ENCODE results near the gene VPREB3. TPM values are rescaled to one million over a fixed set of nuclear protein-coding genes. Genes with fewer than 3 reads are reported as not detected.
A peak's percentile ranks its signal among the peaks of the same experiment; 100 is the strongest.

VPREB3 gene
- total RNA-seq, 1 experiment from 2014 or later = not detected

- DNase-seq = no peak
- Histone ChIP-seq H3K9me3 (no peaks in the 10 kb centered on the region), H3K27me3 (no peaks in the 10 kb centered on the region), H3K36me3 (peaks cover 12% of the 10 kb centered on the region), H3K4me3 (peak overlapping the region; percentile 91)
Observed at GRCh38 chr22:23786261-23786710, 32.1 kb upstream of the VPREB3 start.

DNA sequence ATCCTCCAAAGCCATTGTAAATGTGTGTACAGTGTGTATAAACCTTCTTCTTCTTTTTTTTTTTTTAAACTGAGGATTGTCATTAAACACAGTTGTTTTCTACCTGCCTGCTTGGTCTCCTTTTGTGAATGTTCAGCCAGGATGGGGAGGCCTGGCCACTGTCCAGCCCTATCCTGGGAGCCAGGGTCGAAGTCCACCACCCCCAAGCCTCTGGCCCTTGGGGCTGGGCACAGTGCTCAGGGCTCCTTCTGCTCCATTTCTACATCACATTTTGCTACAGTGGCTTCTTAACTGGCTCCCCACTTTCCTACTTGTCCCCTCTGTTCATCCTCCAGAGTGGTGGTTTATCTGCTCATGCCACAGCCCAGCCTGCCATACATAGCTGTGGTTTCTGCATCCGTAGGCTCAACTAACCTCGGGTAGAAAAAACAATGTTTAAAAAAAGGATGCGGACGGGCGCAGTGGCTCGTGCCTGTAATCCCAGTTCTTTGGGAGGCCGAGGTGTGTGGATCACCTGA is 30.0 kb upstream of the VPREB3 start:
- H3K9me3 ChIP-seq = no peaks in the 10 kb centered on the region
- H3K4me3 ChIP-seq = no peak overlapping the region
- no peak for DNase-seq
- no peaks in the 10 kb centered on the region for H3K27me3 ChIP-seq
- peaks cover 8% of the 10 kb centered on the region for H3K36me3 ChIP-seq

DNA sequence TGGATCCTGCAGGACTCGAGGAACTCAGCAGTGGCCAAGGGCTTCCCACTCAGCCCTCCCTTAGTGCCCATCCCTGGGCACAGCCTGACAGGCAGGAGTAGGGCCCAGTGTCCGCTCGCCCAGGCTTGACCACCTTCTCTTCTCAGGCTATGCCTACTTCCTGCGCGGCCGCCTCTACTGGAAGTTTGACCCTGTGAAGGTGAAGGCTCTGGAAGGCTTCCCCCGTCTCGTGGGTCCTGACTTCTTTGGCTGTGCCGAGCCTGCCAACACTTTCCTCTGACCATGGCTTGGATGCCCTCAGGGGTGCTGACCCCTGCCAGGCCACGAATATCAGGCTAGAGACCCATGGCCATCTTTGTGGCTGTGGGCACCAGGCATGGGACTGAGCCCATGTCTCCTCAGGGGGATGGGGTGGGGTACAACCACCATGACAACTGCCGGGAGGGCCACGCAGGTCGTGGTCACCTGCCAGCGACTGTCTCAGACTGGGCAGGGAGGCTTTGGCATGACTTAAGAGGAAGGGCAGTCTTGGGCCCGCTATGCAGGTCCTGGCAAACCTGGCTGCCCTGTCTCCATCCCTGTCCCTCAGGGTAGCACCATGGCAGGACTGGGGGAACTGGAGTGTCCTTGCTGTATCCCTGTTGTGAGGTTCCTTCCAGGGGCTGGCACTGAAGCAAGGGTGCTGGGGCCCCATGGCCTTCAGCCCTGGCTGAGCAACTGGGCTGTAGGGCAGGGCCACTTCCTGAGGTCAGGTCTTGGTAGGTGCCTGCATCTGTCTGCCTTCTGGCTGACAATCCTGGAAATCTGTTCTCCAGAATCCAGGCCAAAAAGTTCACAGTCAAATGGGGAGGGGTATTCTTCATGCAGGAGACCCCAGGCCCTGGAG is 29.3 kb upstream of the VPREB3 start:
- Histone ChIP-seq H3K9me3 (no peaks in the 10 kb centered on the region), H3K4me3 (no peak overlapping the region), H3K27me3 (no peaks in the 10 kb centered on the region), H3K36me3 (peaks cover 1% of the 10 kb centered on the region; the same call in 1 of the 2 replicates)
- no peak for DNase-seq

DNA sequence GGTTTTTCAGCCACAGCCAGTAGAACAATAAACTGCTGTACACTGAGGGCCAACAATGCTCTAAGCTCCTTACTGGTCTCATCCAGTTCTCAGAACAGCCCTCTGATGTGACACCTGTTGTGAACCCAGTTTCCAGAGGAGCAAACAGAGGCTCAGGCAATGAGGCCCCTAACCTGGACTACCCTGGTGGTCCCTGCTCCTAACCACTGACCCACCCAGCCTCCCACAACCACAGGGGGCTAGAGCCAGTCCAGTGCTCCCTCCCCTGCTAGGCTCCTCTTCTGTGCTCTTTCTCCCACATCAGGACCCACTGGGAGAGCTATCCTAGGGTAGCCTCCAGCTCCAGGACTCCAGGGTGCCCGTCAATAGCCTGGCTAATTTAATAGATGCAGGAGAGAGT is 28.5 kb upstream of the VPREB3 start:
- H3K9me3 ChIP-seq = no peaks in the 10 kb centered on the region
- no peak overlapping the region for H3K4me3 ChIP-seq
- no peaks in the 10 kb centered on the region for H3K27me3 ChIP-seq
- DNase-seq = no peak
- H3K36me3 ChIP-seq = no peaks in the 10 kb centered on the region; the same call in 1 of the 2 replicates

GRCh38 chr22:23782252-23782651 is 28.0 kb upstream of the VPREB3 start:
- H3K36me3 ChIP-seq = no peaks in the 10 kb centered on the region
- no peaks in the 10 kb centered on the region for H3K9me3 ChIP-seq
- H3K4me3 ChIP-seq = no peak overlapping the region
- DNase-seq = no peak
- H3K27me3 ChIP-seq = no peaks in the 10 kb centered on the region

DNA sequence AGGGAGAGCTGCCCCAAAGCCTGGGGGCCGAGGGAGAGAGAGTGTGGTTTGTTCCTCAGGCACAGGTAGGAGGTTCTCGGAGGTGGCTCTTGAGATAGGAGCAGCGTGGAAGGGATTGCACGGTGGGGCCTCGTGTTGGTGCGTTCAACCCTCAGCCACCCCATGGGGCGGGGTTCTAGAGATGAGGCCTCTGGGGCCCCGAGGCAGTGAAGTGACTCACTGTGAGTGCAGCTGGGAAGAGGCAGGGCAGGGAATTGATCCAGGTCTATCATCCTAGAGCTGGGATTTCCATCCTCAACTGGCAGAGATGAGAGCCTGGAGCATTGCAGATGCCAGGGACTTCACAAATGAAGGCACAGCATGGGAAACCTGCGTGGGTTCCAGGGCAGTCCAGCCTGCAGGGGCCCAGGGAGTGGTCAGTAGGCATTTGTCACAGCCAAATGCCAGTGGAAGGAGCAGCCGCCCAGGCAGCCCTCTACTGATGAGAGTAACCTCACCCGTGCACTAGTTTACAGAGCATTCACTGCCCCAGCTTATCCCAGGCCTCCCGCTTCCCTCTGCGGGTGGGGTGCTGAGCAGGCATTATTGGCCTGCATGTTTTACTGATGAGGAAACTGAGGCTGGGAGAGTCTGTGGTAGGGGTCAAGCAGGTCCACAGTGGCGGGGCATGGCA is 27.4 kb upstream of the VPREB3 start:
- Histone ChIP-seq H3K27me3 (no peaks in the 10 kb centered on the region), H3K36me3 (no peaks in the 10 kb centered on the region), H3K9me3 (no peaks in the 10 kb centered on the region), H3K4me3 (no peak overlapping the region)
- DNase-seq = peak; percentile 86

- H3K36me3 ChIP-seq = no peaks in the 10 kb centered on the region
- H3K4me3 ChIP-seq = no peak overlapping the region
- H3K27me3 ChIP-seq = no peaks in the 10 kb centered on the region
- DNase-seq = no peak
- H3K9me3 ChIP-seq = no peaks in the 10 kb centered on the region
Observed at GRCh38 chr22:23781065-23781464, 26.8 kb upstream of the VPREB3 start.

DNA sequence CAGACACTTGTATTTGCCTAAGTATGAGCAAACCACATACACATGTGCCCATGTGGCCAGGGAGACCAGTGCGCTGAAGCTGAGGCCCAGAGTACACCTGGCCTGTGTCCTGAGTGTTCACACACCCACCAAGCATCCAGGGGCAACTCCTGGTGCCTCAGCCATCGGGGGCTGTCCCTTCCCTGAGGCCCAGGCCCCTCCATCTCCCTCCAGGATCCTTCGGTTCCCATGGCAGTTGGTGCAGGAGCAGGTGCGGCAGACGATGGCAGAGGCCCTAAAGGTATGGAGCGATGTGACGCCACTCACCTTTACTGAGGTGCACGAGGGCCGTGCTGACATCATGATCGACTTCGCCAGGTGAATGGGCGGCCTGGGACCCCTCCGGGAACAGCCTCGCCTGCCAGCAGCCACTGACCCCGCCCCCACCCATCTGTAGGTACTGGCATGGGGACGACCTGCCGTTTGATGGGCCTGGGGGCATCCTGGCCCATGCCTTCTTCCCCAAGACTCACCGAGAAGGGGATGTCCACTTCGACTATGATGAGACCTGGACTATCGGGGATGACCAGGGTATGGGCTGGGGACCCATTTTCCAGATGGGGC is 26.0 kb upstream of the VPREB3 start:
- H3K4me3 ChIP-seq = no peak overlapping the region

DNA sequence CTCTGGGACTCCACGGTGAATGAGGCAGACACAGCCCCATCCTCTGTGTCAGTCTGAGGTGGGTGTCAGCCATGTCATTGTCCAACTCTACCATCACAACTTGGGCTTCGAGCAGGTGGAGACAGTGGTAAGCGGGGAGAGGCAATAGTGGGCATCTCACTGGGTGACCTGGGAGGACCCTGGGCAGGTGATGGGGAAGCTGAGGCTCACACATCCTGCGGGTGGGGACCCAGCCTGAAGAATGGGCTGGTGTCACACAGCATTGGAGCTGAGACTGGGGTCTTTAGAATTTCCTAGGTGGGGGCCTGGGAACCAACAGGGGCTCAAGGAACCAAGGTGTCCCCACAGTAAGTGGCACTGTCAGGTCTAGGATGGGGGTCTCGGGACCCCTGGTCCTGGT is 25.5 kb upstream of the VPREB3 start:
- no peak for DNase-seq
- Histone ChIP-seq H3K36me3 (no peaks in the 10 kb centered on the region), H3K4me3 (no peak overlapping the region), H3K27me3 (no peaks in the 10 kb centered on the region), H3K9me3 (no peaks in the 10 kb centered on the region)

More for the DNA sequence above, 26.0 kb upstream of the VPREB3 start:
- H3K9me3 ChIP-seq = no peaks in the 10 kb centered on the region
- no peaks in the 10 kb centered on the region for H3K27me3 ChIP-seq
- H3K36me3 ChIP-seq = no peaks in the 10 kb centered on the region
- no peak for DNase-seq

DNA sequence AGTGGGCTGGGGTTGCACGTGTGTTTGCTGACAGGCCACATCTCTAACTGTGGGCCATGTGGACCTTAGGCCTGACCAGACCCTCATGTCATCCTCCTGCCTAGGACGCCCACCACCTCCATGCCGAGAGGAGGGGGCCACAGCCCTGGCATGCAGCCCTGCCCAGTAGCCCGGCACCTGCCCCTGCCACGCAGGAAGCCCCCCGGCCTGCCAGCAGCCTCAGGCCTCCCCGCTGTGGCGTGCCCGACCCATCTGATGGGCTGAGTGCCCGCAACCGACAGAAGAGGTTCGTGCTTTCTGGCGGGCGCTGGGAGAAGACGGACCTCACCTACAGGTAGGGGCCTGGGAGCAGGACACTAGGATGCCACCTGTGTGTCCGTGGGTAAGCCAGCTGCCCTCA is 24.9 kb upstream of the VPREB3 start:
- no peak for DNase-seq
- H3K36me3 ChIP-seq = no peaks in the 10 kb centered on the region
- H3K4me3 ChIP-seq = no peak overlapping the region
- H3K27me3 ChIP-seq = no peaks in the 10 kb centered on the region
- H3K9me3 ChIP-seq = no peaks in the 10 kb centered on the region

- Histone ChIP-seq H3K27me3 (no peaks in the 10 kb centered on the region), H3K36me3 (no peaks in the 10 kb centered on the region), H3K9me3 (no peaks in the 10 kb centered on the region), H3K4me3 (no peak overlapping the region)
- DNase-seq = no peak
Observed at GRCh38 chr22:23778577-23778900, 24.3 kb upstream of the VPREB3 start.

GRCh38 chr22:23777776-23778576 is 23.8 kb upstream of the VPREB3 start:
- Histone ChIP-seq H3K36me3 (no peaks in the 10 kb centered on the region), H3K4me3 (no peak overlapping the region), H3K9me3 (no peaks in the 10 kb centered on the region), H3K27me3 (no peaks in the 10 kb centered on the region)
- DNase-seq = no peak

- Histone ChIP-seq H3K4me3 (no peak overlapping the region), H3K9me3 (no peaks in the 10 kb centered on the region), H3K27me3 (no peaks in the 10 kb centered on the region), H3K36me3 (no peaks in the 10 kb centered on the region)
- DNase-seq = no peak
Observed at GRCh38 chr22:23775779-23776375, 21.7 kb upstream of the VPREB3 start.

DNA sequence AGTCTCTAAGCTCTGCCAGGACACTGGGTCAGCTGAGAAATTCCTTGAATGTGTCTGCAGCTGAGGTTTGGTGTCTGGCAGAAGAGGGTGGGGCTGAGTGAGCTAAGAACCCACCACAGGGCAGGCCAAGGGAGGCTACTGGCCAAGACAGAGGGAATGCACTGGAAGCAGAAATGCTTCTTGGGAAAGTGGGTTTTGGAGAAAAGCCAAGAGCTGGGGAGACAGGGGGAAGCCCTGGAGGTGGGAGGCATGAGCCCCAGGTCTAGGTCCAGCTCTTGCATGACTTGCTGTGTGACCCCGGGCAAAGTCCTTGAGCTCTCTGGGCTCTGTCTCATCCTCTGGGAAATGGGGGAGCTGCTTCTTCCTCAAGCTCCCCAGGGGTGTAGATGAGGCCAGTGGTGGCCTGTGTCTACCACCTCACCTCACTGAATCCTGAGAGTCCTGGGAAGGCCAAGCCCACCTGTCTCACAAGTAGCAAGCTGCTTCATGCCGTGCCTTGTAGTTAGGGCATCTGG is 20.8 kb upstream of the VPREB3 start:
- Histone ChIP-seq H3K36me3 (no peaks in the 10 kb centered on the region), H3K27me3 (no peaks in the 10 kb centered on the region), H3K4me3 (no peak overlapping the region), H3K9me3 (no peaks in the 10 kb centered on the region)
- peak; percentile 39 for DNase-seq

DNA sequence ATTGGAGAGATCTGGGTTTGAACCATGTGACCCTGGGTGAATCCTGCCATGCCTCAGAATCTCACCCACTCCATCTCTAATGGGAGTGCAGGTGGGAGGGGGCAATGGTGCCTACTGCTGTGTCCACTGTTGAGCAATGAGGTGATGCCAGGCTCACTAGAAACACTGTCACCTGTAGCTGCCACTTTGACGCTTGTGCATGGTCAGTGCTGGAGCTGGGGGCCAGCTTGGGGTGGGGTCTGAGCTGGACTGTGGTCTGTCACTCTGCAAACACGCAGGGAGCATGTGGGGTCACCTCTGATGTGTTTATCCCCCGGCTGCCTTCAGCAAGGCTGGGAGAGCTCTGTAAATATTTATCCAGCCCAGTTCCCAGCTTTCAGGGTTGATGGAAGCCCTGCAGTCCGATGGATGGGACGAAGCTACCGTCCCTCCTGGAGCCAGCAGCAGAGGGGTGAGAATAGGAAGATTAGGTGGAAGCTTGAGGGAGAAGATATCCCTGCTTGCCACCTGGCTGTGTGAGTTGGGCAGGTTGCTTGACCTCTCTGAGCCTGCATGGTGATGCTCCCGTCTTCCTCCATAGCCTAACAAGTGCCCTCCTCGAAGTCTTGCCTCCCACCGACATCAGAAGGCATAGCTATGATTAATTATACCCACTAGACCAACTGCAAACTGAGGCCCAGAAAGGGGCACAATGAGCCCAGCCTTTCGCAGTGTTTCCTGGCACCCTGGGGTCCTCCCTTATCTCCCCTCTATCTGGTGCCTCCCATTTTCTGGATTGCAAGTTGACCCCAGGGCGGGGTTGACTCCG is 20.1 kb upstream of the VPREB3 start:
- H3K9me3 ChIP-seq = no peaks in the 10 kb centered on the region
- H3K4me3 ChIP-seq = no peak overlapping the region
- H3K36me3 ChIP-seq = no peaks in the 10 kb centered on the region
- no peak for DNase-seq
- no peaks in the 10 kb centered on the region for H3K27me3 ChIP-seq
